Measurements from ENCODE around the gene ATP9B. TPM values are rescaled to one million over a fixed set of nuclear protein-coding genes. Genes with fewer than 3 reads are reported as not detected.
A peak's percentile ranks its signal among the peaks of the same experiment; 100 is the strongest.

Gene ATP9B
- total and polyA plus RNA-seq, 2 experiments from 2014 or later = 8.5 to 12.8 TPM

- no peak overlapping the region for H3K4me3 ChIP-seq
- 96% methylated on average over 4 of the region's 4 CpGs for WGBS, 2 experiments (ENCODE audit: low coverage in 1 of 2, low lambda C conversion rate in 2 of 2, missing lambda C conversion rate in 2 of 2)
- in situ Hi-C loops (cut with MboI) = no loop called here
- H3K36me3 ChIP-seq (ENCODE audit: low read depth) = no peaks in the 10 kb centered on the region
- no peaks in the 10 kb centered on the region for H3K9me3 ChIP-seq (ENCODE audit: low read depth)
- H3K4me2 ChIP-seq (ENCODE audit: unreplicated experiment) = no peak overlapping the region
- TF ChIP-seq EZH2 (IDR thresholded peaks at IDR 0.05; ENCODE audit: insufficient read depth, poor library complexity, severe bottlenecking) (no peak), EZH2phosphoT487 (IDR thresholded peaks at IDR 0.05; ENCODE audit: insufficient read depth, low read depth) (no peak)
- no peak overlapping the region for H3K27ac ChIP-seq
- no peaks in the 10 kb centered on the region for H3K27me3 ChIP-seq (replicated peaks; ENCODE audit: insufficient read depth)
- peaks cover 22% of the 10 kb centered on the region for H3F3A ChIP-seq (ENCODE audit: insufficient read depth)
- H4K20me1 ChIP-seq (ENCODE audit: insufficient read depth) = no peaks in the 10 kb centered on the region
- peak overlapping the region; percentile 99; the same call in 1 of the 2 replicates for H2AFZ ChIP-seq
- no peak overlapping the region for H3K9ac ChIP-seq
- DNase-seq = no peak
- peaks cover 24% of the 10 kb centered on the region for H3K79me2 ChIP-seq (ENCODE audit: insufficient read depth)
- H3K9me2 ChIP-seq (ENCODE audit: insufficient read depth) = no peaks in the 10 kb centered on the region
- H3K4me1 ChIP-seq (ENCODE audit: insufficient read depth) = peaks cover 11% of the 10 kb centered on the region
Measured at GRCh38 chr18:79067611-79068010, 1.6 kb upstream of the ATP9B start.

- no peaks in the 10 kb centered on the region for H3K9me2 ChIP-seq (ENCODE audit: insufficient read depth)
- WGBS, 2 experiments (ENCODE audit: low coverage in 1 of 2, low lambda C conversion rate in 2 of 2, missing lambda C conversion rate in 2 of 2) = 10 to 13% methylated on average over 33 to 48 of the region's 49 CpGs
- DNase-seq = peak; percentile 54
- peak overlapping the region; percentile 99 for H2AFZ ChIP-seq
- H3K79me2 ChIP-seq (ENCODE audit: insufficient read depth) = peaks cover 29% of the 10 kb centered on the region
- peak overlapping the region; percentile 80 for H3K4me3 ChIP-seq
- no peaks in the 10 kb centered on the region for H3K36me3 ChIP-seq (ENCODE audit: low read depth)
- H3K27ac ChIP-seq = peak overlapping the region; percentile 75
- peaks cover 22% of the 10 kb centered on the region for H3F3A ChIP-seq (ENCODE audit: insufficient read depth)
- peaks cover 11% of the 10 kb centered on the region for H3K4me1 ChIP-seq (ENCODE audit: insufficient read depth)
- peak overlapping the region; percentile 79 for H3K9ac ChIP-seq
- no peaks in the 10 kb centered on the region for H3K9me3 ChIP-seq (ENCODE audit: low read depth)
- in situ Hi-C loops (cut with MboI) = no loop called here
- H4K20me1 ChIP-seq (ENCODE audit: insufficient read depth) = no peaks in the 10 kb centered on the region
- peak overlapping the region; percentile 85 for H3K4me2 ChIP-seq (ENCODE audit: unreplicated experiment)
- no peaks in the 10 kb centered on the region for H3K27me3 ChIP-seq (replicated peaks; ENCODE audit: insufficient read depth)
- TF ChIP-seq EZH2phosphoT487 (IDR thresholded peaks at IDR 0.05; ENCODE audit: insufficient read depth, low read depth) = no peak
- TF ChIP-seq EZH2 (IDR thresholded peaks at IDR 0.05; ENCODE audit: insufficient read depth, poor library complexity, severe bottlenecking) = no peak
Measured at GRCh38 chr18:79068341-79068936, 755 bp upstream of the ATP9B start.

DNA sequence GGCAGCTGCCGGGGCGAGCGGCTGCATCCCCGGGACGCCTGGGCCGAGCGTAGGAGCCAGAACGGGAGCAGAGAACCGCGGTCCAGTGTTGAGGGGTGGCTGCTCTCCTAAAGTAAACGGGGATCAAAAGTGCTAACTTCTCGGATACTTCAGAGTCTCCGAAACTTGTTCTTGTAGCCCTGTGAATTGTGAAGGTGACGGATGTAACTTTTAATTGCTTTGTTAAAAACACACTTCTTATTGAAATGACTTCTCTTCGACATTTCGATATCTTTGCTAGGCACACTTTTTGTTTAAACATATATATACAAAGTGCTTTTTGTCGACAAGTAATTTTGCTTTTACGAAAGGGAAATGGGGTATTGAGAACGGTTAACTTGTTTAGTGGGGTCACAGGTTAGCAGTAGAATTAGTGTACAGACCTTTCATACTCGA is 540 bp downstream of the ATP9B start:
- no peak for TF ChIP-seq EZH2phosphoT487 (IDR thresholded peaks at IDR 0.05; ENCODE audit: insufficient read depth, low read depth)
- TF ChIP-seq EZH2 (IDR thresholded peaks at IDR 0.05; ENCODE audit: insufficient read depth, poor library complexity, severe bottlenecking) = no peak
- no peaks in the 10 kb centered on the region for H3K36me3 ChIP-seq (ENCODE audit: low read depth)

DNA sequence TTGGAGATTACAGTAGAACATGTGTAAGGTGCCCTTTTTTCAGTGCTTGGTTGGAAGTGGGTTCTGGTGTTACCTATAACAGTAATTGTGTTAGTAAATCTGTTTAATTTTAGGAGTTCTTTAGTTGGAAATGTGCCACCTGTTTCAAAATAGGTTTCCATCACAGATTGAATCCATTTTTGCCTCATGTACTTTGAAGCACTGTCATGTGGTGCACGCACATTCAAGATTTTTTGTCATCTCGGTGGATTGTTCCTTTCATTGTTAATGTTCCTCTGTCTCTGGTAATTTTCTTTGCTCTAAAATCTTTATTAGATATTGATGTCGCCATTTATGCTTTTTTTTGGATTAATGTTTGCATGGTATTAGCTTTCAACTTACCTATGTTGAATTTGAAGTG is 1.3 kb downstream of the ATP9B start:
- no peak overlapping the region for H3K27ac ChIP-seq
- in situ Hi-C loops (cut with MboI) = no loop called here
- no peaks in the 10 kb centered on the region for H3K9me2 ChIP-seq (ENCODE audit: insufficient read depth)
- peaks cover 49% of the 10 kb centered on the region for H3K79me2 ChIP-seq (ENCODE audit: insufficient read depth)
- peak overlapping the region; percentile 80 for H3K4me3 ChIP-seq
- peaks cover 4% of the 10 kb centered on the region; the same call in 1 of the 2 replicates for H4K20me1 ChIP-seq (ENCODE audit: insufficient read depth)
- H3K4me2 ChIP-seq (ENCODE audit: unreplicated experiment) = peak overlapping the region; percentile 93
- WGBS, 2 experiments (ENCODE audit: low coverage in 1 of 2, low lambda C conversion rate in 2 of 2, missing lambda C conversion rate in 2 of 2) = 65 to 71% methylated on average over 3 of the region's 3 CpGs
- H3F3A ChIP-seq (ENCODE audit: insufficient read depth) = peaks cover 22% of the 10 kb centered on the region
- no peaks in the 10 kb centered on the region for H3K27me3 ChIP-seq (replicated peaks; ENCODE audit: insufficient read depth)
- no peaks in the 10 kb centered on the region for H3K36me3 ChIP-seq (ENCODE audit: low read depth)
- TF ChIP-seq EZH2 (IDR thresholded peaks at IDR 0.05; ENCODE audit: insufficient read depth, poor library complexity, severe bottlenecking) (no peak), EZH2phosphoT487 (IDR thresholded peaks at IDR 0.05; ENCODE audit: insufficient read depth, low read depth) (no peak)
- peaks cover 11% of the 10 kb centered on the region for H3K4me1 ChIP-seq (ENCODE audit: insufficient read depth)
- H2AFZ ChIP-seq = peak overlapping the region; percentile 88
- H3K9ac ChIP-seq = peak overlapping the region; percentile 91
- H3K9me3 ChIP-seq (ENCODE audit: low read depth) = no peaks in the 10 kb centered on the region
- peak; percentile 5 for DNase-seq

More for the DNA sequence above, 540 bp downstream of the ATP9B start:
- peak overlapping the region; percentile 91 for H3K9ac ChIP-seq
- no peaks in the 10 kb centered on the region for H4K20me1 ChIP-seq (ENCODE audit: insufficient read depth)
- peak overlapping the region; percentile 75 for H3K27ac ChIP-seq
- peak; percentile 73 for DNase-seq
- WGBS, 2 experiments (ENCODE audit: low coverage in 1 of 2, low lambda C conversion rate in 2 of 2, missing lambda C conversion rate in 2 of 2) = 1 to 4% methylated on average over 20 of the region's 20 CpGs
- peaks cover 22% of the 10 kb centered on the region for H3F3A ChIP-seq (ENCODE audit: insufficient read depth)
- H3K4me2 ChIP-seq (ENCODE audit: unreplicated experiment) = peak overlapping the region; percentile 93
- H3K27me3 ChIP-seq (replicated peaks; ENCODE audit: insufficient read depth) = no peaks in the 10 kb centered on the region
- no peaks in the 10 kb centered on the region for H3K9me3 ChIP-seq (ENCODE audit: low read depth)
- peak overlapping the region; percentile 80 for H3K4me3 ChIP-seq
- in situ Hi-C loops (cut with MboI) = no loop called here
- no peaks in the 10 kb centered on the region for H3K9me2 ChIP-seq (ENCODE audit: insufficient read depth)
- peaks cover 42% of the 10 kb centered on the region for H3K79me2 ChIP-seq (ENCODE audit: insufficient read depth)
- peaks cover 11% of the 10 kb centered on the region for H3K4me1 ChIP-seq (ENCODE audit: insufficient read depth)
- peak overlapping the region; percentile 88 for H2AFZ ChIP-seq

All from GM23248 (cell line).